GM19468 (cell line): ENCODE measurements around the gene JAK1.

Experiments
- ATAC-seq: cut with Tn5 transposase; IDR thresholded peaks from one replicate; pipeline ENCODE4 v1.9.1; 2021; ENCODE audit warnings: mild to moderate bottlenecking, moderate library complexity, moderate number of reproducible peaks; ENCODE audit not compliant: unreplicated experiment; ENCODE audit errors: extremely low read depth

Gene JAK1

DNA sequence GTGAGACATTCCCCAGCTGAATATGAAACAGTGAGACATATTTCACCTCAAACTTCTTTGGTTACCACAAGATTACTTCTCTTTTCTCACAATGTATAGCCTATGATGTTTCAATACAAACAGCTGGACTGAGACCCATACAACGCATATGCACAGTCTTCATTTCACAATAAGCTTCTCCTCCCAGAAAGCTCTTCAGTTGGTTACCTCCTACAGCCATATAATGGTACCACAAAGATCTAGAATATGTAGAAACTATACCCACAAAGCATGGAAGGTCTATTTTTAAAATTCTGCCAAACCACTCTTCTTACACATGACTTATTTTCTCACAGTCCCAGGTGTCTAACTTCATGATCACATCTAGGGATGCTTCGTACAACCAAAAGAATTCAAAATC lies 70.8 kb downstream of the JAK1 start:
- ATAC-seq = peak; percentile 69

DNA sequence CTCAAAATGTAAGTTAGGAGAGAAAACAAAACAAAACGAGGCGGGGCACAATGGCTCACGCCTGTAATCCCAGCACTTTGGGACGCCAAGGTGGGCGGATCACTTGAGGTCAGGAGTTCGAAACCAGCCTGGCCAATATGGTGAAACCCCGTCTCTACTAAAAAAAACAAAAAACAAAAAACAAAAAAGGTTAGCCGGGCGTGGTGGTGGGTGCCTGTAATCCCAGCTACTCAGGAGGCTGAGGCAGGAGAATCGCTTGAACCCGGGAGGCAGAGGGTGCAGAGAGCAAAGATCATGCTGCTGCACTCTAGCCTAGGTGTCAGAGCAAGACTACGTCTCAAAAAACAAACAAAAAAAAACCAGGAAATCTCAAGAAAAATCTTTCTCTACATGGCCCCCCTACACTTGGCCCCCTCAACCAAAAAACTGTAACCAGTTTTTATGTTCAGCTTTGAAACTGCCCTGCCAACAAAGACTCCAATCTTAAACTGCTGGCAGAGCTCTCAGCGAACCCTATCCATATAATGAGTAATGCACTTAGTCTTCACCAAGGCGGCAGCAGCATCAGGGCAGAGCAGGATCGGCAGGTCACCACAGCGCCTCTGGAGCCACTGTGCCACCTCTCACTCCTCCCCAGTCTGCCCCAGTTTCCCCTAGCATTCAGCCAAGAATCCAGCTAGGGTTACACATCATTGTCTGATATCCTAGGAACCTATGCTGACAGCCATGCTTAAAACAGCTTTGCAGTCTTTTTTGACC lies 71.7 kb downstream of the JAK1 start:
- ATAC-seq = no peak

DNA sequence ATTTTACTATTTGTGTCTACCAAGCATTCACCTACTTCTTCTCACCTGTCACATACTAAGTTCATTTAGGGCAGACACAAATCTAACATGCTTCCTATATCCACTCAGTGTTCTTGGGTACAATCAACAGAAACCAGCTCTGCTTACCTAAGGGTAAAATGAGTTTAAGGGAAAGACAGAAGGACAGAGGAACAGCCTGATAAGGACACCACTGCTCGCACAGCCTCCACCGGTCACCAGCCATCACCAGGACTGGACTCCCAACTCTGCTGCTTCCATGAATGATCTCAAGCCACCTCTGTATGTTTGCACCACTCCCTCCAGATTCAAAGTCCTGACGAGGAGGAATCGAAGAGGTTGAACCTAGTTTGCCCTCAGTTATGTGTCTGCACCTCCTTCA lies 72.4 kb downstream of the JAK1 start:
- ATAC-seq = no peak

DNA sequence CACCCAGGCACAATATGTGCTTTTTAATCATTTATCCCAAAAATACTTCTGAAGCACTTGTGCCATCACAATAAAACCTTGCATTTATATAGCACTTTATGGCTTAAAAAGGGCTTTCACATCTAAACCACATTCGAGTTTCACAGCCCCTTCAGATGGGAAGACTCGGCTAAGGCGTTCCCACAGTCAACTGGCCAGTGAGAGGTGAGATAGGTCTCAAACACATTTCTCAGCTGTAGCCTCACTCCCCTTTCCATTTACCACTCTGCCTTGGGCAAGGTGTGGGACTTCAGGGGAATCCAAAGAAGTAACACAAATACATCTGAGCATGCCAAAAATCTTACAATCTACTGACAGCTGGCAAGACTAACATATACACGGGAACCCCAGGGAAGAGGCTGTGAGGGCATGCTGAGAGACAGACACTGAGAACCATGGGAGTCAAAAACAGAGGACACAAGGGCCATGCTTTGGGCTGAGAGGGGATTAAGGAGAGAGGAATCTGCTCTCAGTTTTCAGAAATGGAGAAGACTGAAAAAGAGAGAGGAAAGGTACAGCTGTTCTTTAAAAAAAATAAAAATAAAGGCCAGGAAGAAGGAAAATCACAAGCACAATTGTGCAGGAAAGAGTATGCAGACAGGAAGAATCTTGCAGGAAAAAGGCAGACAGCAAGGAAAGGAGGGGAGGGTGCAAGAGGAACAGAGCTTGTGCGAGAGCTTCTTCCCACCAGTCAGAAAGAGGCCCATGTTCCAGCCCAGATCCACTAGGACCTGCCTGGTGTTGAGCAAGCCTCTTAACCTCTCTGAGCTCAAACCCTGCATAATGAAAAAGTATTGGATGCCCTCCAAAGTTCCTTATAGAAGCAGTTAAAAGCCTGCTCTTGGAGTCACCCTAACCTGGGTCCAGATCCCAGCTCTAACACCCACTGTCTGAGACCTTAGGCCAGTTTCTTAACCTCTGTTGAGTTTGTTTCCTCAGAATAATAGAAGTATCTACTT lies 73.5 kb downstream of the JAK1 start:
- no peak for ATAC-seq

DNA sequence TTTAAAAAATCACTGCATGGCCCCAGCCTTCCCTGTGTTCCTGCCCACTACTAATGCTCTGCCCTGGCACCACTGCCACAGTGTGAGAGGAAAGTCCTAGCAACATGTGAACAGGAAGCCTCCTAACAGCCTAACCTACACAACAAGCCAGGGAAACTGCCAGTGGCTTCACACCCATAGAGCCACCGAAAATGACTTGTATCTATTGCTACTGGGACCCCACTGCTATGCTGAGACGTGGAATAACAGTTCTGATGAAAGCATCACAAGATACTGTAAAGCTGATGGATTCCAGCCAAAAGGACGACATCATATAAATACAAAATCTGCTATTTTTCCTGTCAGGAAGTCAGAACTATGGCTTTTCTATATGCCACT lies 74.9 kb downstream of the JAK1 start:
- ATAC-seq = no peak

DNA sequence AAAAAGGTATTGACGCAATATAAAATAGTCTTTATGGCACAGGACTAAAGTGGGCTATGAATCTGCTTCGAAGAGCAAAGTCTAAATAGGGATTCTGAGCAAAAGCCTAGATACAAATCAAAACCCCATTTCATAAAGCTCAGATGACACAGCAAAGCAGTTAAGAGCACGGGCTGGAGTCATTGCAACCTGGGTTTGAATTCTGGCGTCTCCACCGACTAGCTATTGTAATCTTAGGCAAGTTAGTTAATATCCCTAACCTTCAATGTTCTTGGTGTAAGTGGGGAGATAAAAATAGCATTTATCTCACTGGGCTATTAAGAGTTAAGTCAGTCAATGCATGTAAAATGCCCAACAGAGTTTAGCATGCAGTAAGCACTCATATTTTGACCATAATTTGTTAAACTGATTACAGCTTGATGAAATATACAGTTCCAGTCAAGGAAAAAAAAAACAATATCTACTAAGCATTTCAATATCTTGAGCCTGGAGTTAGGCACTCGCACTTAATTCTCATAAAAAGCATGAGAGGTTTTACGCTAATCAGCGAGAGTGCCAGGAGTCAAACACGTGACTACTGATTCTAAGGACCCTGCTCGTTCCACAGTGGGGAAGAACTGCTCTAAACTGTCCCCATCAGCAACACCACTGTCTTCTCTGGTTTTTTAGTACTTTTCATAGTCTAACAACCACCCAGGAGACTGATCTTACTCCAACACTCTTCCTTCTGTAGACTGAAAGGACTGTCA lies 75.5 kb downstream of the JAK1 start:
- ATAC-seq = no peak

DNA sequence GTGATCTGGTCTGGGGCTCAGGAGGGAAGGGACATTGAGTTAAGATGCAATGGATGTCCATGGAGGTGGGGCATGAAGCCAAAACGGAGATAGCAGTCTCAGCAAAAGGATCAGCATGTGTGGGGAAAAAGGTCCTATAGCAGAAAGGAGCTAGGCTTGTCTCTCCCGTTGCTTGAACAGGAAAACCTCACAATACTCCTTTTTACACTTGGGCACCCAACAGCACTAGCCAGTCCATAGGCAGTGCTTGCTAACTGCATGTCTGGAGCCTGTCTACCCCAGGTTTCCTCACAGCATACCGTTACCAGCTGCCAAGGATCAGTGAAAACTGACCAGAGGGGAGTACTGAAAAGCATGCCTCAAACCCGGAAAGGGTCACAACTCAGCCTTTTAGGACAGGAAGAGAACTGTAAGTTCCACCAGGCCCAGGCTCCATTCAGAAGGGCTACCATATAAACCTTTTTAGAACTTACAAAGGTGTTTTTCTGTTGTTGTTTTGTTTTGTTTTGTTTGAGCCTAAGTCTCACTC lies 78.6 kb downstream of the JAK1 start:
- no peak for ATAC-seq

DNA sequence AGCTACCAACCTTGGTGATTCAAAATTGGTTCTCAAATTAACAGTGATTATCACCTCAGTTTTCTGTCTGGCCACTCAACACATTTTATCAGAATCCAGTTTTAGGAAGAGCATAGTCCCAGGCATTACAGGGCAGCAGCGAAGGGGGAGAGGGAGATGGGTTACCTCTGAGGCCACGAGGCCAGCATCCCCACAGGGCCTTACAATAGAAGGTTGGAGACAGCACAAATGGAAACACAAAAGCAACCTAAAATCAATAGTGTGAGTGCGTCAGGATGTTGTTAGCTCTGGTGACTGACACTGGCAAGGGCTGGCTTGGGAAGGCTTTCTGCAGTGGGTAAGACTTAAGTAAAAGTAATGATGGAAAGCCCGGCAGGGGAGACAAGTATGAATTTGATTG lies 79.5 kb downstream of the JAK1 start:
- no peak for ATAC-seq

DNA sequence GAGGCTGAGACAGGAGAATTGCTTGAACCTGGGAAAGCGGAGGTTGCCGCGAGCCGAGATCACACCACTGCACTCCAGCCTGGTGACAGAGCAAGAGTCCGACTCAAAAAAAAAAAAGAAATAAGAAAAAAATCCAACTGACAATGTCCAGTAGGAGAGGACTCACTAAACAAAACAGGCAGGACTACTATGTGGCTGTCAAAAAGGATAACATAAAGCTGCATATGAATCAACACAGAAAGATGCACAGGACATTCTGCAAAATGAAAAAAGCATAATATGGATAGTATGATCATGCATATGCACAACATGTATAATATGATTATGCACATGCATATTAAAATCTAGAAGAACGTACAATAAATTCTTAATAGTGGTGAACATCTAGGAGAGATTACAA lies 80.7 kb downstream of the JAK1 start:
- no peak for ATAC-seq

DNA sequence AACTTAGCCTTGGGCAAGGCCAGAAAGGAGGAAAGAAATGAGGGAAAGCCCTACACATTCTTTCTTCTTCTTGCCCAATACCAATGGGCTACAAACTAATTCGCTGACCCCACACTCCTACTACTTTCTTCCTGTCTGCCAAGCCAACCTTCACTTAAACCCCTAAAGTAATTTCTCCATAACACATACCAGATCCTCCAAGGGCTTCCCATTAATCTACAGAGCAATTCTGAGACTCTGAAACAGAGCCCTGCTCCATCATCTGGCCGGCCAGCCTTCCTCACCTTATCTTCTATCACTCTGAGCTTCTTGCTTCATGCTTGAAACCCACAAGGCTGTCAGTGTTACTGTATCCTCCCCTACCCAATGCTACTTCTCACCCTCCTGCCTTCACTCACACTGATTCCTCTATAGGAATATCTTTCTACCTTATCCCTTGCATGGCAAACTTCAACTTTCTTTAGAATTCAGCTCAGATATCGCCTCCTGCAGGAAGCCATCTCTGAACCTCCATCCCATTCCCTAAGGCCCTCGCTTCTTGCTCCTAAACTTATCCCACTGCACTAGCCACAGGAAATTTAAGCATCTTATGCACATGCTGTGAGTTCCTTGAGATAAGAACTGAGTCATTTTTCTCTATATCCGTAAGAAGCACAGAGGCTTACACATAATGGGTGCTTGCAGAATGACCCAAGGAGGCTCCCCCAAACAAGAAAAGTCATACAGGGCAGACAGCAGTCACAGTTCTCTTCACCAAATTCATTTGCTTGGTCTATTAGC lies 81.9 kb downstream of the JAK1 start:
- ATAC-seq = no peak

DNA sequence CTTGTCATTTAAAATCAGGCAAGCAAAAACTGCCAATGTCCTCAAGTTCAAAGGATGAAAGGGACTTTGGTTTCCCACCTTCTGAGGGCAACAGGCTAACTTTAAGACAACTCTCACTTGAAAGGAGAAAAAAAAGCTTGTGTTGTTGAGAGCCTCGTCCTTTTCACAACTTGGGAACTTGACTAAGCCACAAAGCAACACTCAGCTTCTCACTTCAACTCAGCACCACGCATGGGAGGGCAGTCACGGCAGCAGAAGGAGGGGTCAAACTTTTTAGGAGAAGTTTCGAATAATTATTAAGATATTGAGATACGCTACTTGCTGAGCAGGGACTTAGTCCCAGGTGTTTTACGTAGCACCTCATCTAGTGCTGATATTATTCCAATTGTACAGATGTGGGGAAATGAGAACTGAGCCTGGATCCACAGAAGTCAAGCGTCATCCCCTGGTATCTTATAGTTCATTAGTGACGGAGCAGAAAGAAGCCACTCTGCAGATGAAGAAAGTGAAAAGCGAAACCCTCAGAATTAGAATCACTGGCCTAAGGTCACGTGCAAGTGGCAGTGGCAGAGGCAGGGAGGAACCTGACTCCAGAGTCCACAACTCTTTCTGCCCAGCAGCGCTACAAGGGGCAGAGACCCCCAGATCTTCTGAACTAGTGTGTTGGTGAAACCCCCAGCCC lies 83.6 kb downstream of the JAK1 start:
- peak; percentile 74 for ATAC-seq

DNA sequence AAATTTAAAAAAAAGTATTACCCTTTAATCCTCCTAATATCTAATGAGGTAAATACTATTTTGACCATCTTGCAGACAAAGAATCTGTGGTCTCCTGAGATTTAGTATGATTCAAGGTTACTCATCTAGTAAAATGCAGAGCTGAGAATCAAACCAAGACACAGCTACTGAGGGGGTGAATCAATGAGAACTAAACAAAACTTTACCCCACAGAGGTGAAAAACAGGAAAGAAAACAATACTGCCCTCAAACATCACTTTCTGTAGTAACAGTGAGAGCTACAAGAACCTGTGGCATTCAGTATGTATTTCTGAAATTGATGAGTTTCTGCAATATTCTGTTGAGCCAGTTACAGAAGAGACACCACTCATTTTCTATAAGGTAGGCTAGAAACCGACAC lies 85.1 kb downstream of the JAK1 start:
- ATAC-seq = no peak

DNA sequence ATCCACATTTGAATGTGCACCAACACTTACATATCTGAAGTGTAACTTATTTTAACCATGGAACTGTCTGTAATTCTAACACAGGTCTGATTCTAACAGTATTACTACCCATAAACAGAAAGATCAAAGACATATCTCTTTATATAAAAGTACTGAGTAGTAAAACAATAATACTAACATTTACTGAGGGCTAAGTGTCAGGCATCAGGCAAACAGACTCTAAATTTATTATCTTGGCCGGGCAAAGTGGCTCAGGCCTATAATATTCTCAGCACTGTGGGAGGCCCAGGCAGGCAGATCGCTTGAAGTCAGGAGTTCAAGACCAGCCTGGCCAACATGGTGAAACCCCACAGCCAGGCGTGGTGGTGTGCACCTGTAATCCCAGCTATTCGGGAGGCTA lies 85.9 kb downstream of the JAK1 start:
- no peak for ATAC-seq

DNA sequence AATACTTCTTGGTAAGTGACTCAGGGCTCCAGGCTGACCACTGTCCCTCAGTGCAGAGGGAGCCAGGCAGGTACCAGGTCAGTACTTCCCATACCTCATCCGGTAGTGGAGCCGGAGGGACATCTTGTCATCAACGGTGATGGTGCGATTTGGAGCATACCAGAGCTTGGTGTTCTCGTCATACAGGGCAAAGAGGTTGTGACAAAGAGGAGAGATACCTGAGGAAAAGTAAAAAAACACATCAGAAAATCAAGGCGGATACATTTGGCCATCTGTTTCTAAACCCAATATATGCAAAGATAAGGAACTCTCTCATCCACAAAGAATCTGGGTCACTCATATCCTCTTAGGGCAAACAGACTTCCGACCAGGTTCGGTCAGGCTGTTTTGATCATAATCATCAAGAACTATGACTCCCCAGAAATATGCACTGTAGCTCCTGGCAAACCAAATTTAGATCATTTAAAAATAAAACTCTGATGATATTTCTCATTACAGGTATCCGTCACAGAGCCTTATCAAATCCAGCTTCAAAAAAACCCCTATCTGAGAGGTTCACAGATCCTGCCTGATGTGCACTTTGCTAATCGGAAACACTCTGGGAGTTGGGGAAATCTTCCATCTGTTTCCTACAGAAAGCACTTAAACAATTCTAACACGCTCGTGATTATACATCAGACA lies 87.3 kb downstream of the JAK1 start:
- ATAC-seq = no peak

DNA sequence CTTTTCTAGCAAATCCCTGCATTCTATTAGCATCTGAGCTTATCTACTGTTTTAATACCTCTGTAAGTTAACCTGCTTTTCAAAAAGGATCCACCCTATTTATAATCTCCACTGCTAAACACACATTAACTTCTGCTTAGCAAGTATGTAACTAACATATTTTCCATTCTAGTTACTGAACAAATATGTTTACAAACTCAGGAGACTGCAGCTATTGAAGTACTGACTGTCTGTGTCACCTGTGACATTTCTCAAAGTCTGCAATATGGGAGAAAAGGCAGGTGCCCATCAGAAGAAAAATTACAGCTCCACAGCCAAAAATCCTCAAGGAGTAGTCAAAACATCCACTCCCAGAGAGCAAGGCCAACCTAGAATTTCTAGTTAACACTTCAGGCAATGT lies 88.3 kb downstream of the JAK1 start:
- no peak for ATAC-seq

DNA sequence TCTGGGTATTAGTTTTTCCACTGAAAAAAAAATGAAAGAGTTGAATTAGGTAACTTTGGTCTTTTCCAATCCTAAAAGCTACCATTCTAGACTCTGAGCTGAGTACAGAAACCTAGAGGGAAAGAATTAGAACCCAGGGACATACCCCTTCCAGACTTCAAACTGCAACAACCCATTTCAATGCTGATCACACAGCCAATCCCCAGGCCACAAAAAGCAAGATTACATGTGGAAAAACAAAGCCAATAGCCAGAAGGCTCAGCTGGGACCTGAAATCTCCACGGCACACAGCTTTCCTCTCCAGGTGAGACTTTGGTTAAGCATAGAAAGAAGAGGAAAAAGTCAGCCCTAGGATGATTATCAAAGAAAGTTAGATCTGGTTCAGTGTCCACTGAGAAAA lies 88.8 kb downstream of the JAK1 start:
- no peak for ATAC-seq

DNA sequence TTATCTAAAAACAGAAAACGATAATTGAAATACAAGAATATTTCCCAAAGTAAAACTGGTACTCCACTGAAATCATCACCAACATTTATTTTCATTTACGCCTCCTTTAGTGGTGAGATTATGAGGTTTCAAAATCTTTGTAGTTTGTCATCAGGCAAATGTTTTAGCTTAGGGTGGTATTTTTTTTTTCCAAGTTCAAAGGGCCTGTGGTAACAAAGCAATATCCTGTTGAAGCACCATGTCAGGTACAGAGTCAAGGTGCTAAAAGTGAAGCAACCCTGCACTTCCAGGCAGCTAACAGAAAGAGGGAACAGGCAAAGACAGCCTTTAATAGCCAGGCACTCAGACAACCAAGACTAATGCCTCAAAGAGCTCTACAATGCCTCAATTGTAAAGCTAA lies 89.2 kb downstream of the JAK1 start:
- ATAC-seq = no peak

DNA sequence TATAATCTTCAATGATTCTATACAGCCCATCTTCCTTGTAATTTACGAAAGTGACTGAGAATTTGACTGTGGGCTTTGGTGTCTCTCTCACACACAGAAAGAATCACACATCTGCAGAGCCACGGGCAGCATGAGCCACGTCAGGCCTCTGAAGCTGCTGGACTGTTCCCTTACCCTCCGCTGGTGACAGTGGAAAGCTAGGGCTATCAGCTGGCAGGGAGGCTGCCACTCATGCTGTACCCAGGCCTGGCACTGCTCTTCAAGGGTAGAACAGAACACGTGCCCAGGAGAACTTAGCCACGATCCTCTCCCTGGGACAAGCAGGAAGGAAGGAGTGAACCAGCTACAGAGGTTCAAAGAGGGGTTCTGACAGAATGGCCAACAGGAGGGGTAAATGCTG lies 90.7 kb downstream of the JAK1 start:
- no peak for ATAC-seq

DNA sequence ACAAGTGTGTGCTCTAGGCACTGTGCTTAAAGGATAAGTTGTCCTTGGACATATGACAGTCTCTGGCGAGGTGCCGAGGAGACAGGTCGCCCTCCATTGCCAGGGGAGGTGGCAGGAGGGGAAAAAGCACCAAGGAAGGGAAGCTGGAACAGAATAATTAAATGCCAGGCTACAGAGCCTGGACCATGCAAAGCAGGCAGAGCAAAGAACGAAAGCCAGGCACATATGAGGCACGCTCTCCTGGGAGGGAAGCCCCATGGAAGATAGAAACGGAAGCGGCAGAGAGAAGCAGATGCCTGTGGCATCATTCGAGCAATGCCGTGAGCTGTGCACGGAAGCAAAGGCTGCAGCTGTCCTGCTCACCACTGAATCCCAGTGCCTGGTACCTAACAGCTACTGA lies 91.2 kb downstream of the JAK1 start:
- ATAC-seq = no peak
